Activated CD8-positive, alpha-beta memory T cell treated with anti-CD3 and anti-CD28 coated beads, Interleukin-2, amount 50 U/mL, for 24 hours (primary cell): Measurements from ENCODE around the gene SLCO3A1.

Source experiments
- DNase-seq: peaks from one replicate; pipeline ENCODE4 v3.0.0-alpha.2; 2020; ENCODE audit errors: extremely low read depth

Gene SLCO3A1

DNA sequence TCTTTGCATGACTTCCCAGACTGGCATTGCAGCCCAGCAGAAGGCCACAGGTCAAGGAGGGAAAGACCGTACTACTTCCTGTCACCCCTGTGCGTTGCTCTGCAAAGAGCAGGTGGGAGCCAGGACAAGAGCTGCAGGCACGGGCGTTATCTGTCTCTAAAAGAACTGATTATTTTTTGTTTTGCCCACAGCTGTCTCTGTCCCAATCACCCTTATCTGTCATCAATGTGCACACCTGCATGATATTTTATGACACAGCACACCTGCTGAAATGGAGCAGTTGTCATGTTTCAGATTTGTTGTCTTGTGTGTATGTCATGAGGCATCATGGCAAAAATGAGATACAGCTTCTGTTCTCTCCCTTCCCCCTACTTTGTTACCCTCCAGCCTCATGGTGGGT lies 58.8 kb downstream of the SLCO3A1 start:
- no peak for DNase-seq

DNA sequence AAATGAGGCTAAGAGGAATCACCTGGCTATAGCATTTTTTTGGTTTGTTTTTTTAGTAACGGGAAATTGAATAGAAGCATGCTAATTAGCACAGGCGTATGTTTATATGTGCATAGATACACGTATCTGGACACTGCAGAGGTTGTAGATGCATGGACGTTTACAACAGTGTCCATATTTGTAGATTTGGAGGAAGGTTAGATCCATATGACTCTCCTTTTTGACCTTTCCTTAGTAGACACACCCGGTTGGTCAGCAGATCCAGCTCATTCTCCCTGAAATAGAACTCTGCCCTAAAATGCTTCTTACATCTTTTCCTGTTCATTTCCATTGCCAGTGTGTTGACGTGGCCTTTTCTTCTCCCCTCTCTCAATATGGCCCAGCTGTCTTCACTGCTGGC lies 60.1 kb downstream of the SLCO3A1 start:
- DNase-seq: no peak

DNA sequence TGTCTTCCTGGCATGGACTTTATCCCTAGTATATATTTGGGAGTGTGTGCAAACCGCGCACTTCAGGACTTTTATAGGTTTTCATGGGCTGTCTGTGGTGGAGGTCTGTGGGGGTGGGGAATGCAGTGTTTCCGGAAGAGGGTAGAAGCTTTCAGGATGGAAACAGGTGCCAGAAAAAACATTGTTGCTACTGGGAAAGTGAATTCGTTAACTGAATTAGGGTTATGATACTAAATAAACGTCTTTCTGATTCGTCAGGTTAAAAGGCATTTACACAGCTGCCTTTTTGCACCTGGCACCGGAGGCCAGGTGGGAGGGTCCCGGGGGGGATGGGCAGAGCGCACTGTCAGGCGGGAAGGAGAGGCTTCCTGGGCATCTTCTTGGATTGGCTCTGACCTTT lies 62.1 kb downstream of the SLCO3A1 start:
- DNase-seq: no peak

DNA sequence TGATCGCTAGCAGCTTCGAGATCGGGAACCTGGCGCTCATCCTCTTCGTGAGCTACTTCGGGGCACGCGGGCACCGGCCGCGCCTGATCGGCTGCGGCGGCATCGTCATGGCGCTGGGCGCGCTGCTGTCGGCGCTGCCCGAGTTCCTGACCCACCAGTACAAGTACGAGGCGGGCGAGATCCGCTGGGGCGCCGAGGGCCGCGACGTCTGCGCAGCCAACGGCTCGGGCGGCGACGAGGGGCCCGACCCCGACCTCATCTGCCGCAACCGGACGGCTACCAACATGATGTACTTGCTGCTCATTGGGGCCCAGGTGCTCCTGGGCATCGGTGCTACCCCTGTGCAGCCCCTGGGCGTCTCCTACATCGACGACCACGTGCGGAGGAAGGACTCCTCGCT lies 62.5 kb downstream of the SLCO3A1 start:
- no peak for DNase-seq

DNA sequence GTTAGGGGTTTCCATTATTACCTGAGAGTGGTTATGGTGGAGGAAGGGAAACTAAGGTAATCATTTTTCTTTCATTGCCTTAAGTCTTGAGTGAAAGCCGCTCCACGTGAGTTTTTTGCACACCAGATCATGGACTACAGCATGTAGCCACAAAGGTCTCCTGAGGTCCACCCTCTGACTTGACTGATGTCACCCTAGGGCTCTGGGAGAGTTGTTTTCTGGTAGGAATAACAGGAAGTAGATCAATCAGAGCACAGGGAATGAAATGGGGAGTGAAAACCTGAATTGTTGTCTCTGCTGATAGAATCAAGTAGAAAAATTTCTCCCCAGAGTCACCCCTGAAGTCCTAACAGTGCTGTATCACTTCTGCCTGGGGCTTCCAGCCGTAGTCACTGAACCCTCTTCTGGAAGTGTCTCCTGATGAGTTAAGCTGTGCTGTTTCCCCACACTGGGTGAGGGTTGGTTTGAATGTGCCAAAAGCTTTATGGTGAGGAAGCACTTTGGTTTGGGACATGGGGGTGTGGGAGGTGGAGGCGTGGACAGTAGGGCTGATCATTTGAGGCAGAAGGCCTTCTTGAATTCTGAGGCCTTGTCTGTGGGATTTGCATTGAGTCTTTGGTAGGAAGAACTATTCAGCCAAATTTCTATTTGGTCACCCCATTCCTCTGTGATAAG lies 64.3 kb downstream of the SLCO3A1 start:
- DNase-seq: no peak

DNA sequence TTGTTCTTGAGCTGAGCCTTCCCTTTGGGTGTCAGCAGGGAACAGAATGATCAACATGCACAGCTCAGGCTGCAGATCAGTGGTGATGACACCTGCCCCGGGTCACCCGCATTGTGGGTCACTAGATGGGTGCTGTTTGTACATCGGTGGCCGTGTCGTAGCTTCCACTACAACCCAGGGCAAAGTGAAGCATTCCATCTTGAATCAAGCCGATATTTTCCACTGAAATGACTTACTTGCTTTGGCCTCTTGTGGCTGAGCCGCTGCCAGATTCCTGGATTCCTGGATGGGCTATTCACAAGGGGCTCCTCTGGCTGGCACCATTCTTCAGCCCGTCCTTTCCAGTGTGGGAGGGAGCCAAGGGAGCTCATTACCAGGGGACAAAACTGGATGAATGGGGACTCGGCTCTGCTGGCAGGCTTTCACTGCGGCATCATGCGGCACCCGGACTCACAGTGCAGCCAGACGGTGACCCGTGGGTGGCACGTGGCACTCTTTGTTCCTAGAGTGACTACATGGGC lies 65.6 kb downstream of the SLCO3A1 start:
- no peak for DNase-seq

DNA sequence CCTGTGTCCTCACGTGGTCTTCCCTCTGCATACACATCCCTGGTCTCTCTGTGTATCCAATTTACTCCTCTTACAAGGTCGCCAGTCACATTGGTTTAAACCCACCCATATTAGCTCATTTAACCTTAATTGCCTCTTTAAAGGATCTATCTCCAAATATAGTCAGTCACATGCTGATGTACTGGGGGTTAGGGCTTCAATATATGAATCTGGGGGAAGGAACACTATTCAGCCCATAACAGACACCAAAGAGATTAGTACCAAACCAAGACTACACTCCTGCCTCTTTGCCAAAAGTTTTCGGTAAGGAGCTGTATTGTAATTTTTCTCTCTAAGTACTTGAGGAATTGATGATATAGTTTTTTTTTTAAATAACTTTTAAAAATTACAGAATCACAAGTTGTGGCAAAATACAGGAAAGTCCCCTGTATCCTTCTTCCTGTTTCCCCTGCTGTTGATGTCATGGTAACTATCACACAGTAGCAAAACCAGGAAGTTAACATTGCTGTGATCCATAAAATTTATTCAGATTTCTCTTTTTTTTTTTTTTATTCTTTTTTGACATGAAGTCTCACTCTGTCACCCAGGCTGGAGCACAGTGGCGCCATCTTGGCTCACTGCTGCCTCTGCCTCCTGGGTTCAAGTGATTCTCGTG lies 67.8 kb downstream of the SLCO3A1 start:
- DNase-seq: no peak

DNA sequence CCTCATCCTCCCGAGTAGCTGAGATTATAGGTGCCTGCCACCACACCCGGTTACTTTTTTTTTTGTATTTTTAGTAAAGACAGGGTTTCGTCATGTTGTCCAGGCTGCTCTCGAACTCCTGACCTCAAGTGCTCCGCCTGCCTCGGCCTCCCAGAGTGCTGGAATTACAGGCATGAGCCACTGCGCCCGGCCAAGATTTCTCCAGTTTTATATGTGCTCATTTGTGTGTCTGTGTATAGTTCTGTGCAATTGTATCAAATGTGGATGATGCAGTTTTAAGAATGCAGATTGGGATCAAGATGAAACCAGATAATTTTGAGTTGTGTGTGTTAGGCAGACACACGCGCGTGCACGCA lies 68.3 kb downstream of the SLCO3A1 start:
- DNase-seq: no peak

DNA sequence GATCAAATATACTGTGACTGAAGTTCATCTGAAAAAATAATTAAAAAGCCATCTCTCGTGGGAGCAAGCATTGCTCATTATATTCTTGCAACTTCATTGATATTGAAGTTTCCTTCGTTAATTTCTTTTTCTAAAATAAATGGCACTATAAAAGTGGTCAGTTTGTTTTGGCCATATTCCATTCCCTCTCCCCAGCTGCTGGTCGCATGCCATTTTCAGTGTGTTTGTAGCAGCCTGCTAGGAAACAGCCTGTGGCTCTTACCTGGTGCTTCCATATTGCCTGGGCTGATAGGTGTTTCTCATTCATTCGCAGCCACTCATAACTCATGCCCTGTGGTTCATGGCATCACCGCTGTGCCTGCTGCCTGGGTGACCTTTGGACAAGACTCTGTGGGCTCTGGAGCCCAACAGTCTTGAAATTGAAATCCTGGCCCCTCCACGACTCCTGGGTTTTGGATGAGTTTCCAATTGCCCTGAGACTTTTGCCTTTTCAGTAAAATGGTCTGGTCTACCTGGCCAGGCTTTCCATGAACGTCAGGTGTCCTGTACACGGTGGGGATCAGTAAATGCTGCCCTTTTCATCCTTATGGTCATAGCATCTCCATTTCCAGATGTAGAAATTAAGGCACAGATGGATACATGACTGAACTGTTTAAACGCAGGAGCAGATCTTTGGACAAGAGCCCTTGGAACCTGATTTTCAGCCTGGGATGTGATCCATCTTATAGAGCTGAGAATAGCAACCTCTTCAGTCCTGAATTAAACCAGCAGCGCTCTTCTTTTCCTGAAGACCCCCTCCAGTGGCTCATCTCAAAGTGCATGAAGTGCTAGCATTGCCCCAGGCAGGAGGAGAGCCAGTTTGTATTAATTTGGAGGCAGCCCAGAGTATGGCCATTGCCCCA lies 69.4 kb downstream of the SLCO3A1 start:
- no peak for DNase-seq

DNA sequence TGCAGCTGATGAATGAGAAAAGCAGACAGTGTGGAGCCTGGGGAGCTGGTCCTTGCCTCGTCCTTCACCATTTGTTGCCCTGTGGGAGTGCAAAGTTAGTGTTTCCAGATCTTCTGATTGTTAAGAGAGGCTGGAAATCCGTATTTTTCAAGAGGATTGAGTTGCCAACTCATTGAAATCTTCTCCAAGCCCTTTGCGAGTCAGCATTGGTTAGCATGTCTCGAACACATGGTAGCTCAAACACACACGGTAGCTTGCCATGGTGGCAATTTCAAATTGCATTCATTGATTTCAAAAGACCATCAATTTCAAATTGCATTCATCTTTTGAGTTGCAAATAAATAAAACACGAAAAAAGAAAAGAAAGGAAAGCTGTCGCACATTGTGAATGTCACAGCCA lies 70.7 kb downstream of the SLCO3A1 start:
- DNase-seq: no peak

DNA sequence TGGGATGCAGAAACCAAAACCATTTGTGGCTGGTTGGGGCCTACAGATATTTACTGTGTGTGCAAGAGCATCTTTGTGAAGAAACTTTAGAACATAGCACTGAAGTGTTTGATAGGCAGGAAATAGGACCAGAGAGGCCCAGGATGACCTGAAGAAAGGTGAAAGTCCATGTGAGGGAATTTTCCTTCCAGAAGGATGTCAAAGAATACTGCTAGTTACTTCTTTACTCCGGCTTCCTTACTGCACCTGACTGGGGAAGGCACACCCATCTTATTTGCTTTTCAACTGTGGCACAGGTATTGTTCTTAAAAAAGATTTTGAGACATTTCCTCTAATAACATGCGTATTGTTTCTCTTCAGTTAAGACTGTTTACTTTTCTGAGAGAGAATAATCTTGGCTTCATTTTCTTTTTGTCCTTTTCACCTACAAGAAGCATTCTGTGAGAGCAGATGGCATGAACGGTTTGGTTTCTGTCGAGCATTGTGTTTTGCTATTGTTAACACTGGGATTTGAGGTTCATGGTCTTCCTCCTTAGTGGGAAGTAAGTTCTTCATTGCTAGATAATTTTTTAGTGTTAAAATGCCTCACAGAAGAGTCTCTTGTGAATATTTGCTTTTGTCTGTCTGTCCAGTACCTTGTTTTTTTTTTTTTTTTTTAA lies 71.5 kb downstream of the SLCO3A1 start:
- DNase-seq: no peak

DNA sequence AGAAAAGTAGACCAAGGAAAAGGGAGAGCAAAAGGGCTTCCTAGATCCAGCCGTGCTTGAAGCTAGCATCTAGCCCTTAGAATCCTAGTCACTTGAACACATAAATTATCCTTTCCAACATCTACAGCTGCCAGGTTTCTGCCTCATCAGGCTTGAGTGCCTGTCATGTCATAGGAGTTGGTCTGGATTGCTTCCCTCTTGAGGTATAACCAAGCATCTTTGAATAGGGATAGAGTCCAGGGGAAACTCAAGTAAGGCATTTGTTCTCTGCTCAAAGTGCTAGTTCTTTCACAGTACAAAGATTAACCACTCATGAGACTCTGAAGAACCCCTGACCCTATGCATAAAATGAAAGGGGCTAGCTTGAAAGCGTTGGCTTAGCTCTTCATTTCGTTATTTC lies 72.3 kb downstream of the SLCO3A1 start:
- no peak for DNase-seq

DNA sequence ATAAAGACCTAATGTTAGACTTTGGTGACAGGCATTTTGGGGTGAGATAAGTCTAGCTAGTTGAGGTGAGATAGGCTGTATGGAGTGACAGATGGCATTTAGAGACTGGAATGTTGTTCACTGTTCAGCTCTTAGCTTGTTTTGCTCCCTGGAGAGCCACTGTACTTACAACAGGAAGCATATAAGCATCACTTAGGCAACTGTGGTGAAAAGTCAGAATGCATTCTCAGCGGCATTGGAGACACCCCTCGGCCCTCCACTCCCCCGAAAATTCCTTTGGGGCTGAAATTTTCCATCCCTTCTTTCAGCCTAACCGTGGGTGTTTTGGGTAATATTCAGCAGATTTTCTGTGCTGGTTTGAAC lies 73.4 kb downstream of the SLCO3A1 start:
- no peak for DNase-seq

DNA sequence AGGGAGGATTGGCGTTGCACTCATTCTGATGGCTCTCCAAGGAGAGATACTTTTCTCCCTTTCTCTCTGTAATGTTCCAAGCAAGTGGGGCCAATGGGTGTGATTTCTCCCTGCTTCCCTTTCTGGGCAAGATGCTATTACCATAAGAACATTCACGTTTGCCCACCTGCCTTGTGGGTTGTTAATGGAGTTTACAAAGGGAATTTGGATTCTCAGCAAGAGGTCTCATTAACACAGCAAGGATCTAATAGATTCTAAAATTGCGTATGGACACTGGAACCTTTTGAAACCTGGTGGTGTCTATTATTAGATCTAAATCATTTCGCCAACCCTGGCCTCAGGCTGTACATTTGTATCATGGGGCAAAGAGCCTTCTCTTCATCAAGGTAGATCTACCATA lies 74.1 kb downstream of the SLCO3A1 start:
- DNase-seq: no peak

DNA sequence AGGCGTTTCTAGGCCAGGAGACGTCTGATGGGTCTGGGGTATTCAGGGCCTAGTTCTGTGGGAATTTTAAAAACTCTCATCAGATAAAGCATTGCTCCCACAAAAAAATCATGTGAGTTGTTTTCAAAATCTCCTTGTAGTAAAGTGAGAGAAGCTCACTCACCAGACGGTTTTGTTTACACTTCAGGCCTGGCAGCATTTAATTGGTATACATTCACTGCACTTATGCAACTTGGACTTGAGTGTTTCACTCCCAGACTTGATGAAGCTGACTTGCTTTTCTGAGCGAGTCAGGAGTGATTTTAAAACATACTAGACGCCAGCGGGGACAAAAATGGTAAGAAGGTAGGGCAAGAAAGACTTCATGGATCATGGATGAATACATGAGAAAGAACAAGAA lies 75.2 kb downstream of the SLCO3A1 start:
- no peak for DNase-seq

DNA sequence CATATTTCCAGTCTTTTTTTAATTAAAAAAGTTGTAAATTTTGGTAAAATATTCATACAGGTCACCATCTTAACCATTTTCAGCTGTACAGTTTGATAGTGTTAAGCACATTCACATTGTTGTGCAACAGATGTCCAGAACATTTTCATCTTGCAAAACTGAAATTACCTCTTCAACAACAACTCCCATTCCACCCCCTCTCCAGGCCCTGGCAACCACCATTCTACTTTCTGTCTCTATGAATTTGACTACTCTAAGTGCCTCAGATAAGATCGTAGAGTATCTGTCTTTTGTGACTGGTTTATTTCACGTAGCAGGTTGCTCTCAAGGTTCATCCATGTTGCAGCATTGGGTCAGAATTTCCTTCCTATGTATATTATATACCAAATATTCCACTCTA lies 76.0 kb downstream of the SLCO3A1 start:
- DNase-seq: no peak

DNA sequence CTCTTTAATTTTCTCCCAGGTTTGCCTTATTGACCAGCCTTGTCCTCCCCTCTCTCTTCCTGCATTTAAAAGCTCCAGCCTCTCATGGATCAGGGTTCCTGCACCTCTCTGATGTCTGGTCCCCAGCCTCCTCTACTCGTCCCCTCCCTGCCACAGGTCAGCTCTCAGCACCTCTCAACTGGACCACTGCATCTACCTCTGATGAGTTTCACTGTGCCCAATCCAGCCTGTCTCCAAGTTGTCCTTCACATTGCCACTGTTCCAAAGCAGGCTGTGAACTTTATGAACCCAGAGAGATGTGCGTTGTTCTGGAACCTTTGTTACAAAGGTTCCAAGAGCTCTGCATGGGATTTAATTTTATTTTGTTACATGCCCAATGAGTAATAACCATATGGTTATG lies 76.6 kb downstream of the SLCO3A1 start:
- no peak for DNase-seq

DNA sequence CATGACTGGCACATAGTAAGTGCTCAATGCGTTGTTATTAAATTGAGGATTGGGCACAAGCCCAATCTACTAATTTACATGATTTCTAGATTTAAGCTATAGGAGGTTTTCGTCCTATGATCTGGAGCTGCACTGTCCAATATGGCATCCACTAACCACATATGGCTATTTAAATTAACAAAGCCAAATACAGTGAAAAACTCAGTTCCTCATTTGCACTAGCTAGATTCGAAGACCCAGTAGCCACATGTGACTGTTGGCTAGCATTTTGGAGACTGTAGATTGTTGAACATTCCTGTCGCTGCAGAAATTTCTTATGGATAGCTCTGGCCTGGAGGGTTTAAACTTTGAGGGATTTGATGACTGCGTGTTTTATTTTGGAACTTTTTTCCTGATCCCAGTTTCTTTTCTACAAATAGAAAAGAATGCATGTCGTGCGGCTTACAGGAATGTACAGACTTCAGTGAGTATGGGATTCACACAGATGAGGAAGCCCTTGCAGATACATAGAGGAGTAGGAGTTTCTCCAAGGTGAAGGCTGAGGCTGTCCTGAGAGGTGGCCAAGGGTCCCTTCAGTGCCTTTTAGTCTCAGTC lies 82.8 kb downstream of the SLCO3A1 start:
- DNase-seq: no peak

DNA sequence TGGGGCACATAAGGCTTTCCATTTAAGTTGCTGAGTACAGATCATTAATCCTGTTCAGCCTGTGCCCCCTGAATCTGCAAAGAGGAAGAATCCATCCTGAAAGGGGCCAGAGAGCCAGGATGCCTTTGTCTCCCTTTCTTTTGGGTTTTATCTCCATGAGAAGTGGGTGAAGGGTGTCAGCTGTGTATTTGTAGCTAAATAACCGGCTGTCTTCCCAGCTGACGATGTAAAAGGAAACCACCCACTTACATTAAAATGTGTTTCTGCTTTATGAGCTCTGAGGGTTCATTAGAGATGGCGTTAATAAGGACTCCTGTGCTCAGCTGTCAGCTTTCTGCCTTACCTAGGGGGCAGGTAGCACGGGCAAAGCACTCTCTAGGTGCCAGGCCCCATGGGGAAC lies 83.4 kb downstream of the SLCO3A1 start:
- no peak for DNase-seq

DNA sequence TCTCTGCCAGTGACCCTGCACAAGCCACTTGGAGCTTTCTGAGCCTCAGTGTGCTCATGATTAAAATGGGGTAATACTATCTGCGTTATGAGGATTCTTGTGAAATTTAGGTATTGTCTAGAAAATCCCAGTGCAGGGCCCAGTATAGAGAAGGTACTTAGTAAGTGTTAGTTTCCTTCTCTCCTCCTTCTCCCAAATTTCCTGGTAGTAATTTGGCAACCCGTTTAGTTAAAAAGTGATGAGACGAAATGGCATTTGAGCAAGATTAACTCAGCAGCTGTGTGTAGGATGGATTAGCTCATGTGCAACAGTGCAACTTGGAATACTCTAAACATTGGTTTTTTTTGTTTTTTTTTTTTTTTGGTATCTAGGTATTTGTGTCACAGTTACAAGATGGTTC lies 84.6 kb downstream of the SLCO3A1 start:
- no peak for DNase-seq

DNA sequence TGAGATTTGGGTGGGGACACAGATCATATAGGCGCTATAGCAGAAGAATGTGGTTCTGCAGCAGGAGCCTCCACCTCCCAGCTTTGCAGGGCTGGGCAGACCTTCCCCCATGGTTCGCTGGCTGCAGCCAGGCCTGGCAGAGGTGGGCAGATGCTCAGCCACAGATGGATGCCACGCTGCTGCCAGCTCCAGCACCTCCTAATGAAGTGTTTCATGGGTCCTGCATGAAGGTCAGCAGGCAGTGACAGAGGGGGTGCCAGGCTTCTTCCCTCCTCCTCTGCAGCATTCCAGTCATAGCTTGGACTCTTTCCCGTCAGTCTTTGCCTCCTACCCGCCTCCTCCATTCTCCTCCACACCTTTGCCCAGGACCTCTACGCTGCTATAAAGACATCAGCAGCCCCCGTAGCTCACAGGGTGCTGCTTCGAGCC lies 85.9 kb downstream of the SLCO3A1 start:
- no peak for DNase-seq
